K562 (cell line): ENCODE measurements around the gene CD82. TPM values are rescaled to one million over a fixed set of nuclear protein-coding genes. Genes with fewer than 3 reads are reported as not detected.
"Not testable (repeated sequence)": the region's sequence is repeated elsewhere in the genome, so short reads cannot be mapped to it uniquely, and the experiment has no call there.

Experiments
- ATAC-seq: fragments of 200-7000 bp; cut with Tn5 transposase; 3 replicates; pipeline ENCODE4 v1.9.1; 2020; ENCODE audit warnings: moderate library complexity
- BruUV-seq: library from RNA; stranded (reverse); fragments of 400-500 nt; replicated peaks from 2 replicates; lab custom pipeline; 2021; lab: Mats Ljungman, UMichigan
- CTCF ChIA-PET: fragments of 300-600 bp; formaldehyde crosslinking; extraction: SDS; loops from one replicate; lab custom pipeline; 2021; ENCODE audit warnings: low intra/inter-chr PET ratio; lab: Yijun Ruan, JAX
- POLR2A ChIA-PET: fragments of 300-600, 350-650 bp; sonication (Branson Sonifier 250); formaldehyde crosslinking; extraction: SDS; loops from one replicate; lab custom pipeline; 2021; ENCODE audit warnings: antibody characterized with exemption, inconsistent platforms; lab: Yijun Ruan, JAX
- DNase-seq, 4 experiments: peaks; one replicate each; pipeline versions ENCODE4 v3.0.0 to v3.0.0-alpha.2; 2011 to 2018; ENCODE audit warnings: low spot score in 3 of 4, mixed read lengths in 3 of 4; ENCODE audit errors: extremely low read depth in 1 of 4
- FAIRE-seq: peaks from 2 replicates; lab custom pipeline; 2011; peaks lifted over from hg19 to GRCh38; lab: Jason Lieb, UNC
- H2AFZ ChIP-seq: 2 replicates; pipeline ENCODE4 v1.6.0; 2011; ENCODE audit warnings: low read depth, low read length, control low read depth, inconsistent platforms
- H3K27ac ChIP-seq: fragments of 200-600 bp; 3 replicates; pipeline ENCODE4 v1.8.0; 2011; ENCODE audit warnings: low read depth, mild to moderate bottlenecking, control low read depth, inconsistent platforms, low read length, moderate library complexity, mixed read lengths; ENCODE audit errors: extremely low read depth
- H3K27me3 ChIP-seq, 2 experiments: fragments of 300-600 bp in 1 of 2; 2 replicates in 1 of 2; 3 replicates in 1 of 2; pipeline versions ENCODE4 v1.6.0 to v1.8.0; 2011; ENCODE audit warnings: inconsistent platforms in 2 of 2, low read length in 2 of 2, mild to moderate bottlenecking in 1 of 2, mixed read lengths in 1 of 2, moderate library complexity in 1 of 2; ENCODE audit not compliant: control insufficient read depth in 2 of 2, insufficient read depth in 2 of 2
- H3K36me3 ChIP-seq: fragments of 300-600 bp; 3 replicates; pipeline ENCODE4 v1.8.0; 2011; ENCODE audit warnings: mild to moderate bottlenecking, low read length, inconsistent platforms; ENCODE audit not compliant: control insufficient read depth, insufficient read depth
- H3K4me1 ChIP-seq, 2 experiments: fragments of 200-600 bp in 1 of 2; replicated peaks in 1 of 2; 2 replicates in 1 of 2; 3 replicates in 1 of 2; pipeline versions ENCODE4 v1.5.1 to v1.8.0; 2011; ENCODE audit warnings: inconsistent platforms in 2 of 2, low read length in 2 of 2, mild to moderate bottlenecking in 1 of 2, mixed read lengths in 1 of 2, moderate library complexity in 1 of 2; ENCODE audit not compliant: control insufficient read depth in 2 of 2, insufficient read depth in 2 of 2
- H3K4me2 ChIP-seq: 2 replicates; pipeline ENCODE4 v1.6.1; 2011; ENCODE audit warnings: low read length, control low read depth, inconsistent platforms, mixed read lengths; ENCODE audit not compliant: insufficient read depth
- H3K4me3 ChIP-seq: fragments of 200-600 bp; sonication (generic), shearing (Covaris generic); 2 replicates; pipeline ENCODE4 v1.5.1; 2016; ENCODE audit warnings: control low read depth, inconsistent platforms
- H3K79me2 ChIP-seq: fragments of 200-600 bp; 3 replicates; pipeline ENCODE4 v1.8.0; 2011; ENCODE audit warnings: low read length, inconsistent platforms; ENCODE audit not compliant: control insufficient read depth, insufficient read depth
- H3K9ac ChIP-seq, 2 experiments: 2 replicates each; pipeline versions ENCODE4 v1.6.0 to v1.6.1; 2011; ENCODE audit warnings: low read depth in 2 of 2, low read length in 2 of 2, control low read depth in 1 of 2, inconsistent platforms in 1 of 2, mild to moderate bottlenecking in 1 of 2, mixed read lengths in 1 of 2; ENCODE audit not compliant: insufficient read depth in 1 of 2
- H3K9me1 ChIP-seq: one replicate; pipeline ENCODE4 v1.6.0; 2011; ENCODE audit warnings: inconsistent platforms, mild to moderate bottlenecking, low read length, moderate library complexity; ENCODE audit not compliant: control insufficient read depth, insufficient read depth
- H3K9me3 ChIP-seq: replicated peaks from 2 replicates; pipeline ENCODE4 v1.5.1; 2011; ENCODE audit warnings: low read depth, low read length, inconsistent platforms; ENCODE audit not compliant: control insufficient read depth, insufficient read depth
- H4K20me1 ChIP-seq: replicated peaks from 2 replicates; pipeline ENCODE4 v1.6.1; 2011; ENCODE audit warnings: low read length, inconsistent platforms, mixed read lengths; ENCODE audit not compliant: control insufficient read depth, insufficient read depth
- DPF2 ChIP-seq: fragments of 450-650 bp; IDR thresholded peaks from 2 replicates; pipeline ENCODE4 v1.6.1; 2016
- GTF3C2 ChIP-seq: IDR thresholded peaks from 3 replicates; pipeline ENCODE4 v1.6.1; 2011; ENCODE audit warnings: borderline replicate concordance, mild to moderate bottlenecking, moderate library complexity; ENCODE audit not compliant: insufficient read length; ENCODE audit errors: extremely low read depth
- HMBOX1 ChIP-seq: sonication (generic); IDR thresholded peaks from 2 replicates; pipeline ENCODE4 v1.6.1; 2016
- KLF16 ChIP-seq: IDR thresholded peaks from 2 replicates; pipeline ENCODE4 v1.6.1; 2016; ENCODE audit warnings: antibody characterized with exemption
- MED1 ChIP-seq: sonication (generic); formaldehyde crosslinking; IDR thresholded peaks from 2 replicates; pipeline ENCODE4 v1.8.1; 2023; ENCODE audit warnings: missing genetic modification reagents, borderline replicate concordance
- NCOA2 ChIP-seq, 2 experiments: fragments of 450-650 bp; IDR thresholded peaks; 2 replicates each; pipeline ENCODE4 v1.6.1; 2018; ENCODE audit warnings: mild to moderate bottlenecking in 2 of 2, moderate library complexity in 1 of 2; ENCODE audit not compliant: partially characterized antibody in 2 of 2
- NEUROD1 ChIP-seq: fragments of 150-350 bp; IDR thresholded peaks from 2 replicates; pipeline ENCODE4 v1.6.1; 2014; ENCODE audit warnings: borderline replicate concordance, low read length, low read depth; ENCODE audit not compliant: partially characterized antibody
- NFYB ChIP-seq: IDR thresholded peaks from 2 replicates; pipeline ENCODE4 v1.6.1; 2011; ENCODE audit warnings: mild to moderate bottlenecking, moderate library complexity; ENCODE audit not compliant: insufficient read length; ENCODE audit errors: extremely low read depth
- RBBP5 ChIP-seq: fragments of 200-600 bp; sonication (generic); IDR thresholded peaks from 2 replicates; pipeline ENCODE4 v1.6.1; 2012; ENCODE audit warnings: borderline replicate concordance, mild to moderate bottlenecking, low read length, control low read depth, inconsistent platforms; ENCODE audit not compliant: insufficient read depth, poor library complexity, severe bottlenecking
- RBM22 ChIP-seq: fragments of 200-400 bp; formaldehyde crosslinking; IDR thresholded peaks from 2 replicates; pipeline ENCODE4 v1.6.1; 2018; ENCODE audit warnings: low read length, low read depth; ENCODE audit not compliant: poor library complexity, severe bottlenecking
- TAF1 ChIP-seq: IDR thresholded peaks from 2 replicates; pipeline ENCODE4 v1.6.1; 2011; ENCODE audit warnings: mild to moderate bottlenecking, low read length, moderate library complexity; ENCODE audit not compliant: insufficient read depth, control insufficient read depth, severe bottlenecking; ENCODE audit errors: extremely low read depth
- TARDBP ChIP-seq: fragments of 450-650 bp; IDR thresholded peaks from 2 replicates; pipeline ENCODE4 v1.6.1; 2016
- TCF15 ChIP-seq: fragments of 250-450 bp; sonication (Bioruptor Pico); IDR thresholded peaks from 2 replicates; pipeline ENCODE4 v1.8.0; 2022; ENCODE audit warnings: moderate library complexity, mild to moderate bottlenecking, inconsistent platforms
- ZC3H8 ChIP-seq: fragments of 450-650 bp; IDR thresholded peaks from 2 replicates; pipeline ENCODE4 v1.6.1; 2017
- ZKSCAN8 ChIP-seq: fragments of 200-800 bp; sonication (Bioruptor generic); IDR thresholded peaks from 2 replicates; pipeline ENCODE4 v1.6.1; 2016; ENCODE audit warnings: missing genetic modification characterization, missing compliant biosample characterization
- ZNF232 ChIP-seq: sonication (generic); formaldehyde crosslinking; IDR thresholded peaks from 2 replicates; pipeline ENCODE4 v1.8.0; 2022; ENCODE audit warnings: mild to moderate bottlenecking, missing genetic modification reagents
- WGBS: fragments of 100-300 bp; shearing (Covaris generic); methylation state at CpG from one replicate; pipeline ENCODE4 v1.1.6; 2016; ENCODE audit warnings: low coverage, mixed read lengths; ENCODE audit not compliant: insufficient coverage; ENCODE audit errors: missing lambda C conversion rate; 5-methylcytosine and 5-hydroxymethylcytosine counted together
- in situ Hi-C: fragments of 300-500 bp; cut with MboI; formaldehyde crosslinking; loops from 4 replicates; pipeline ENCODE4 v1.15.0; 2018; ENCODE audit warnings: inconsistent platforms, mixed read lengths
- intact Hi-C: fragments of 100-400 bp; cut with micrococcal nuclease; formaldehyde crosslinking; loops from 2 replicates; pipeline ENCODE4 v1.14.2; 2022
- polyA plus RNA-seq, 8 experiments: library from polyadenylated mRNA; depleted of rRNA in 4 of 8; stranded (reverse) in 5 of 8; unstranded in 3 of 8; fragments of >200 nt; fragmentation: Nextera tagmentation in 2 of 8; fragmentation: Illumina TruSeq in 1 of 8; extraction: Ambion mirVana in 2 of 8; extraction: Trizol in 1 of 8; gene quantifications; 2 replicates each; pipeline versions ENCODE4 v1.2.1 to v1.2.3, GENCODE V29; 2011 to 2014; ENCODE audit warnings: inconsistent platforms in 1 of 8, missing spikeins in 1 of 8
- total RNA-seq, 7 experiments: library from RNA; depleted of rRNA in 6 of 7; stranded (reverse); fragments of >200 nt in 6 of 7; fragmentation: Illumina TruSeq in 2 of 7; extraction: Trizol in 2 of 7; gene quantifications; 2 replicates each; pipeline versions ENCODE4 v1.2.1 to v1.2.3, GENCODE V29; 2011 to 2021; ENCODE audit warnings: low replicate concordance in 1 of 7

Gene CD82
- total and polyA plus RNA-seq, 9 of the 15 experiments (the other 6 are each of a cell fraction or from before 2014, with no cell fraction given): 0.27 to 9.4 (median 3.0) TPM

GRCh38 chr11:44542372-44542771 is 23.1 kb upstream of the CD82 start (continued):
- TF ChIP-seq HMBOX1 (no peak), DPF2 (0 out of 2 replicates have a peak, but pooled peaks have one; percentile 36), RBM22 (no peak), ZC3H8 (no peak), KLF16 (no peak), NFYB (no peak), TARDBP (0 out of 2 replicates have a peak, but pooled peaks have one; percentile 32), ZKSCAN8 (no peak), GTF3C2 (no peak), ZNF232 (CRISPR knock-in tag) (no peak), TAF1 (no peak), NCOA2 (IDR thresholded peaks at IDR 0.05; ENCODE audit: partially characterized antibody in 2 of 2) (no peak), TCF15 (no peak), MED1 (CRISPR knock-in tag) (no peak), NEUROD1 (peak; percentile 85), RBBP5 (no peak)

- H3K9me3 ChIP-seq, H3K9ac ChIP-seq, BruUV-seq, H3K27me3 ChIP-seq, H3K36me3 ChIP-seq, intact Hi-C loops, H3K4me3 ChIP-seq, ATAC-seq, in situ Hi-C loops, FAIRE-seq, DNase-seq, H4K20me1 ChIP-seq, H3K9me1 ChIP-seq, POLR2A ChIA-PET, H3K79me2 ChIP-seq, H3K4me2 ChIP-seq, CTCF ChIA-PET: not testable (repeated sequence)
- Histone ChIP-seq H3K27ac (peak overlapping the region; percentile 76; the same call in 2 of the 3 replicates), H3K4me1 (peaks cover 9 to 31% of the 10 kb centered on the region in 2 experiments), H2AFZ (peak overlapping the region; percentile 64; the same call in 1 of the 2 replicates)
- 89% methylated on average over 4 of the region's 4 CpGs for WGBS
Observed at GRCh38 chr11:44546984-44547383, 18.5 kb upstream of the CD82 start.
